GM18519 (cell line): ENCODE results near the gene SLC25A1.
"Not testable (repeated sequence)": the region's sequence is repeated elsewhere in the genome, so short reads cannot be mapped to it uniquely, and the experiment has no call there.

Source experiments
- ATAC-seq: cut with Tn5 transposase; IDR thresholded peaks from one replicate; pipeline ENCODE4 v1.9.1; 2021; ENCODE audit warnings: mild to moderate bottlenecking, moderate library complexity; ENCODE audit not compliant: unreplicated experiment, low FRiP score

The SLC25A1 gene

GRCh38 chr22:19207401-19207808, 28.9 kb upstream of the SLC25A1 start:
- no peak for ATAC-seq

GRCh38 chr22:19206287-19206686, 27.8 kb upstream of the SLC25A1 start:
- no peak for ATAC-seq

- ATAC-seq: no peak
These were observed 26.1 kb upstream of the SLC25A1 start for GRCh38 chr22:19204640-19205039.

DNA sequence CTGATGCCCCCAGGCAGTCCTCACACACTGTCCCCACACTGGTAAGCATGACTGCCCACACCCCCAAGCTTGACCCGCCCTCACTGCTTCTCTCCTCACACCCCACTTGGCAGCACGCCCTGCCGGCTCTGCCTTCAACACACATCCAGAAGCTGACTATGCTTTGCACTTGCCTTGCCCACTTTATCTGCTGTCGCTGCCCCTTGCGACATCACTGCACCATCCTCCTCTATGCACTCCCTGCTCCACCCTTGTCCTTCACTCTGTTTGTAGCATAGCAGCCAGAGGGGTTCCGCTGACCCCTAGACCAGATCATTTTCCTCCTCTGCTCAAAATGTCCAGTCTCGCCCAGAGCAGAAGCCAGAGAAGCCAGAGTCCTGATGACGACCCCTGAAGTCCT, 25.3 kb upstream of the SLC25A1 start:
- no peak for ATAC-seq

DNA sequence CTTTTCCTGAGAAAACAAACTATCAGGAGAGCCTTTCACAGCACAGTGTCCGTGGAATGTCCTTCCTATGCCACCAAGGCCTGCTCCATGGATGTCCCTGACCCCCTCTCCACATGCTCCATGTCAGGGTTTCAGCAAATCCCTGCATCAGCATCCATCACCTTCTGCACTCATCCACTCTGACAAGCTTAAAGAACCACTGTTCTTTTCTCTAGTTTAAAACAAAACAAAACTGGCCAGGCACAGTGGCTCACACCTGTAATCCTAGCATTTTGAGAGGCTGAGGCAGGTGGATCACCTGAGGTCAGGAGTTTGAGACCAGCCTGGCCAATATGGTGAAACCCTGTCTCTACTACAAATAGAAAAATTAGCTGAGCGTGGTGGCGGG, 24.3 kb upstream of the SLC25A1 start:
- ATAC-seq: not testable (repeated sequence)

DNA sequence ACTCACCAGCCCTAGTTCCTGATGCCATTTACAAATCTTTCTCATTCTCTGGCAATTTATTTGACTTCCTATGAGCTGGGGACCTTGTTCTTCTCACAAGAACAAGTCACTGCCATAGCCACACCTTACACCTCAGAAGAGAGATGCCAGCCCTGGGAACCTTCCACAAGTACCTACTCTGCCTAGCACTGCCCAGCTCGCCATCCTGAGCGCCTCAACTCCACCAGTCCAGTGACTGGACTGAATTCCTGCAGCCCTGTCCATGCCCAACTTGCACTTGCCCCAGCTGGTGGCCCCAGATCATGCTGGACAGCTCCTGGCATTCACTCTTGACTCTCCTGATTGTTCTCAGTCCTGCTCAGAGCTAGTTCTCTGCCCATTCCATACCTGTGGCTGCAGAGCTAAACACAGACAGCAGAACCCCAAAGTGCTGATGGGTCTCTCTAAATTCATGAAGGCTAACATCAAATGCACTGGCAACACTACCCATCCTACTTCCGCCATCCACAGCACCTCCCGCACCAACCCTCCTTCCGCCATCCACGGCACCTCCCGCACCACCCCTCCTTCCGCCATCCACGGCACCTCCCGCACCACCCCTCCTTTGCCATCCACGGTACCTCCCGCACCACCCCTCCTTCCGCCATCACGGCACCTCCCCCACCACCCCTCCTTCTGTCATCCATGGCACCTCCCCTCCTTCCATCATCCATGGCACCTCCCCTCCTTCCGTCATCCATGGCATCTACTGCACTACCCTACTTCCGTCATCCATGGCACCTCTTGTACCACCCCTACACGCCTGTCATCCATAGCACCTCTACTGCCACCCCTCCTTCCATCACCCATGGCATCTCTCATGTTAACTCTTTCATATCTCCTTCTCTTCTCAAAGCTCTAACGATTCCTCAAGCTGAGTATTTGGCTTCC, 23.6 kb upstream of the SLC25A1 start:
- no peak for ATAC-seq

DNA sequence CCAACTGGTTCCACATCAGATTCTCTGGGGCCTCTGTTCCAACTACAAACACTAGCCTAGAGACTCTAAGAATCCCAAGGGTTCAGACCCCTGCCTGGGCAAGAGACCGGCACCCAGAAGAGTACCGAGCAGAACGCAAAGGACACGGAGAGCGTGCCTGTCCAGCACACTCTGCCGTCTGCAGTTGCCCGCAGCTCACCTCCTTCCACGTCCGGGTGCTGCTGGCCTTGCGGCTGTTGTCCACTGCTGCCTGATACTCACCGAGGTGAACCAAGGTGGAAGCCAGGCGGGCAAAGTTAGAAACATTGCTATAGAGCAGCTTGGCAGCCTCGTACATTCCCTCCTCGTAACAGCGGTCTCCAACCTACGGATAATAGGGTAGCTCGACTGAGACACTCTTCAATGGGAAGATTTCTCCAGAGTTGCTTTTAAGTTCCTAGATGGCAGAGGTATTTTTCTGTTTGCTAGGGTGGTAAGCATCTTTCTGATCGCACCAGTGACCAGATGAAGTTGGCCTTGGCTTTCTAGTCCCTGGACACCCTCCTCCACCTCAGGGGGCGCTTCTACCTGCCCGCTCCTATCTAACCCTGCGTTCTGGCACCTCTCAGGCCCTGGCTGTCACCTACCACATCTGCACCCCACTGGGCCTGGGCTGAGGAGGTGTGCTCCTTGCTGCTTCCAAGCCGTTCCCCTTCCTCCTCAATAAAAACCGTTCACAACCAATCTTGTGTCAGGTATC, 22.8 kb upstream of the SLC25A1 start:
- ATAC-seq: no peak

DNA sequence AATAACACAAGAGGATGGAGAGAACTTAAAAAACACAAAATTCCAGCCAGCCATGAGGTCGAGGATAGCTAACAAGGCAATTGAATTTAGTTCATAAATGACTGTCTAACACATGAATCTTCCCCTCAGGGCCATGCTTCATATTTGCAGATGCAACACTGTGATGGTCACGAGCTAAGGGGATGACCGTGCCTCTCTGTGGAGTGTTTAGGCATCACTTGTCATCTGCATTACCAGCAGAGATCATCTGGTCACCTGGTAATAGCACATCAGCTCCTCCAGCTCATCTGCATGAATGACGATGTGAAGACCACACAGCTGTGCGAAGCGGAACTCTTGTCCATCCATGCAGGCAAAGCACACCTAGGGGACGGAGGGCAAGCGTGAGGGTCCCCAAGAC, 20.9 kb upstream of the SLC25A1 start:
- no peak for ATAC-seq

DNA sequence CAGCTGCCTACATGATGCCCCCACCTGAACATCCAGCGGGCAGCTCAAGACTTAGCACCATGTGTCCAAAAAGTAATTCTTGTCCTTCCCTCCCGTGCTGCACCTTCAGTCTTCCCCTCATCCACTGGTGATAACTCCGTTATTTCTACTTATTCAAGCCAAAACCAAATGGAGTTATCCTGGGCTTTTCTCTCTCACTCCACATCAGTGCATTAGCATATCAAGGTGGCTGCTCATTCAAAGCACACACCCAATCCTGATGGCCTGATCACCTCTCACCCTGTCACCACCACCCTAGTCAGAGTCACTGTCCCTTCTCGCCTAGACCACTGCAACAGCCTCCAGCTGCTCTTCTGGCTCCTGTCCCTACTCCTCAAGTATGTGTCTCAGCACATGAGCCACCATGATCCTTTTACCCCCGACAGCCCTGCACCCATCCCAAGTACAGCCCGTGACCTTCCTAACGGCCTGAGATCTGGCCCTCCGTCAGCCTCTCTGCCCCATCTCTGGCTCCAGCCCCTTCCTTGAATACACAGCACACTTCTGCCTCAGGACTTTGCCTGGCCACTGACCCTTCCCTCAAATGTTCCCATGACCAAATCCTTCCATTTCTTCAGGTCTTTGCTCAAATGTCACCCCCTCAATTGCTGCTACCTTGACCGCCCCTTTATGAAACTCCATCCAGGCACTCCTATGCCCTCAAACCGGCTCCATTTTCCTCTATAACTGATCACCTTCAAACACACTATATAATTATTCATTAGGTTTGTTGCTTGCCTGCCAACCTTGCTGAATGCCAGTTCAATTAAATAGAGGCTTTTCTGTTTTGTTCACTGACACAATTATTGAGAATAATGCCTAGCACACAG, 19.7 kb upstream of the SLC25A1 start:
- ATAC-seq: no peak

GRCh38 chr22:19196841-19197612, 18.5 kb upstream of the SLC25A1 start:
- ATAC-seq: no peak

- ATAC-seq: no peak
These were observed 17.5 kb upstream of the SLC25A1 start for GRCh38 chr22:19195796-19196731.

DNA sequence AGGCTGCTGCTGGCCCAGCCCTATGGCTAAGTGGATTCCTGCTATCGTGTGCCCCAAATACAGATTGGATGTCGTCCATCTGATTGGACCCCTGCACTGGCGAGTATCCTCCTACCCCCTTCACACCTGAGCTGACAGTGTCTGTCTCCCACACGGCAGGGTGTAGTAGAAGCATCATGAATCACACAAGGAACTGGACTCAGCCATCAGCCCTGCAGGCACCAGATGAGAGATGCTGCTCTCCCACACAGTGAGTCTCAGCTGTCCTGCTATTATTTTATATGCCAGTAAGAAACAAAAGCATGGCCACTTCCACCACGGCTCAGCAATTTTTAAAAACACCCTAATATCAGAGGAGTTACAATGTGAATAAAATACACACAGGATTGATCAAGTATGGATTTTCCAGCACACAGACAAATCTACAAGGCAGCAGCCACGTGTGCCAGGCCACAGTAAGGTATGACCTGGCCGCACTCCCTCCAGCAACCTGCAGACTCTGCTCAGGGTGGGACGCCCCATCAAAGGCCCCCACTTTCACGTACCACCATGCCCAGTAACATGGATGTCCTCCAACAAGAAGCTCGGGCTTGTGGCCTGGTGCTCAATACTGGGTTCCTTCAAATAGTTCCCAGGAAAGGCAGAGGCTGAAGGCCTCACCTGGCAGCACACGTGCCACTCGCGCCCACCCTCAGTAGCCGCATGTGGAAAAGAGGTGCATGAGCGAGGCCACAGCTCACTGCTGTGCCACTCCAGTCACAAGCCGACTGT, 16.4 kb upstream of the SLC25A1 start:
- ATAC-seq: no peak

GRCh38 chr22:19193879-19194278, 15.3 kb upstream of the SLC25A1 start:
- no peak for ATAC-seq

DNA sequence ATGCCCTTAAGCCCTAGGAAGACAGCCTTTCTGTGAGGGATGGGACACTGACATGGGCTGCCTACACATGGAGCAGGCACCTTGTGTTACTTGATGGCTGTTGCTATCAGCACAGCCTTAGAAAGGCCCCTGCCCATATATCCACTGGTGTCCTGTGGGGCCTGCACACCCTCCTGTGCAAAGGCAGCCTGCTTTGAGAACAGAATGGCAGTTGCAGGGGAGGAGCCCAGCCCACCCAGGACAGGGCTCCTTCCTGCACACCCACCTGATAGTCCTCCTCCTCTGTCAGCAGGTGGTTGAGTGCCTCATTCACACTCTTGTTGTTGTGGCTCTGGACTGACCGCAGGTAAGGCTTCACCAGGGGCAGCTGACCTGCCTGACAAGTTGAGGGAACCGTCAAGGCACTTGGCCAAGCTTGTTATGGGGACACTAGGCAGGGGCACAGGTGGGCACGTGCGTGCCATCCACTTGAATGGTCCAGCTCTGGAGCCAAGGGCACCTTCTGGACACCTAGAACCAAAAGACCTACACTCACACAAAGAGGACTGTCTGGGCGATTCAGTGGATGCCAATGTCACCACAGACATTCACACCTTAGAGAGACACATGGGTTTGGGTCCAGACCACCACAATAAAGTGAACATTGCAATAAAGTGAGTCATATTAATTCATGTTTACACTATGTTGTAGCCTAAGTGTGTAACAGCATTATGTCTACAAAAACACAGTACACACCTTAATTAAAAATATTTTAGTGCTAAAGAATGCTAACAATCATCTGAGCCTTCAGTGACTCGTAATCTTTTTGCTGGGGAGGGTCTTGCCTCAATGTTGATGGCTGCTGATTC, 9.4 kb upstream of the SLC25A1 start:
- no peak for ATAC-seq

DNA sequence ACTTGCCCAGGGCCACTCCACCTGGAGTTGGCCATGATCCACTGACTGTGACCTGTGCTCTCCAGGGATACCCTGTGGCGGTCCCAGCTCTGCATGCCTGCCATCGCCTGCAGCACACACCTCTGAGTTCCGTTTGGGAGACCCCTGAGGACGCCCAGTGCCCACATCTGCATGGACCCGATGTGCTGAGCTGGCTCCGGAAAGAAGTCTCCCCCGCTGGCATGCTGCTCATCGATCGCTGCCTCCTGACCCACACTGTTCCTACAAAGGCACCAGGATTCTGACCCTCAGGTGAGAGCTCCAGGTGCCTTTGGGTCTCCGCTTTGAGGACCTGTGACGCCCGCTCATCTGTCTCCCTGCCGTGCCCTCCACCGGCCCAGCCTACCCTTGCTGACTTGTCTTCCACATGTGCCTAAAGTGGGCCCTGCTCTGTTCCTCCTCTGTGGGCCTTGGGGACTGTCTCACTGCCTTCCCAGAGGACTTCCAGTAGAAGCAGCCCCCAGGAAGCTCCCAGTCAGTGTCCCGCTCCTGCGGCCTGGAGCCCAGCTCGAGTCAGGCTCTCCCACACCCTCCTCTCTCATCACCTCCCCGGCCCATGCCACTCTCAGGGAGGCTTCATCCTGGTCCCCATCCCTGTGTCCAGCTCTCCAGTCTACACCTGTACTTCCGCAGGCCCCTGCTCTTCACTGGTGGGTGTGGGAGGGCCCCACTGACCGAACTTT, 5.9 kb upstream of the SLC25A1 start:
- ATAC-seq: no peak

GRCh38 chr22:19183216-19183615, 4.7 kb upstream of the SLC25A1 start:
- ATAC-seq: no peak
